Tongue (tissue), 2 donors: ENCODE data around the gene LRRC27. TPM values are rescaled to one million over a fixed set of nuclear protein-coding genes. Genes with fewer than 3 reads are reported as not detected.
"Not testable (repeated sequence)": the region's sequence is repeated elsewhere in the genome, so short reads cannot be mapped to it uniquely, and the experiment has no call there.

Source experiments
- DNase-seq: peaks from one replicate; pipeline ENCODE4 v3.0.0-alpha.2; 2015
- total RNA-seq: library from RNA; depleted of rRNA; stranded (reverse); fragments of >200 nt; gene quantifications from one replicate; pipeline ENCODE4 v1.2.3, GENCODE V29; 2014

The LRRC27 gene
- total RNA-seq, 1 donor from 2014 or later = 10.2 TPM

- DNase-seq = not testable (repeated sequence)
These were observed 17.1 kb upstream of the LRRC27 start for GRCh38 chr10:132314881-132315280.

- no peak for DNase-seq
These were observed 15.9 kb upstream of the LRRC27 start for GRCh38 chr10:132316133-132316532.

- DNase-seq = not testable (repeated sequence)
These were observed 14.5 kb upstream of the LRRC27 start for GRCh38 chr10:132317477-132317876.

- DNase-seq = no peak
These were observed 11.9 kb upstream of the LRRC27 start for GRCh38 chr10:132319853-132320653.

- DNase-seq = no peak
These were observed 11.1 kb upstream of the LRRC27 start for GRCh38 chr10:132320654-132321469.

GRCh38 chr10:132321726-132322125, 10.3 kb upstream of the LRRC27 start:
- no peak for DNase-seq

- DNase-seq = no peak
These were observed 9.4 kb upstream of the LRRC27 start for GRCh38 chr10:132322586-132323048.

- no peak for DNase-seq
These were observed 7.8 kb upstream of the LRRC27 start for GRCh38 chr10:132324186-132324585.

GRCh38 chr10:132326344-132326889, 5.6 kb upstream of the LRRC27 start:
- no peak for DNase-seq

- no peak for DNase-seq
These were observed 5.1 kb upstream of the LRRC27 start for GRCh38 chr10:132326925-132327324.

- DNase-seq = no peak
These were observed 3.9 kb upstream of the LRRC27 start for GRCh38 chr10:132328106-132328505.

- no peak for DNase-seq
These were observed 3.3 kb upstream of the LRRC27 start for GRCh38 chr10:132328738-132329137.

GRCh38 chr10:132329565-132330485, 2.2 kb upstream of the LRRC27 start:
- no peak for DNase-seq

- no peak for DNase-seq
These were observed 1.5 kb upstream of the LRRC27 start for GRCh38 chr10:132330486-132330833.

GRCh38 chr10:132332433-132332754, 401 bp downstream of the LRRC27 start:
- DNase-seq = no peak

- no peak for DNase-seq
These were observed 1.4 kb downstream of the LRRC27 start for GRCh38 chr10:132333386-132333785.

- no peak for DNase-seq
These were observed 2.7 kb downstream of the LRRC27 start for GRCh38 chr10:132334631-132335188.

- DNase-seq = no peak
These were observed 3.4 kb downstream of the LRRC27 start for GRCh38 chr10:132335189-132336063.

GRCh38 chr10:132336064-132336746, 4.2 kb downstream of the LRRC27 start:
- no peak for DNase-seq

- no peak for DNase-seq
These were observed 5.0 kb downstream of the LRRC27 start for GRCh38 chr10:132336919-132337407.
